Measurements from ENCODE around the gene OR6Y1. TPM values are rescaled to one million over a fixed set of nuclear protein-coding genes. Genes with fewer than 3 reads are reported as not detected.

The OR6Y1 gene
- total RNA-seq, 4 donors from 2014 or later, result not detected

DNA sequence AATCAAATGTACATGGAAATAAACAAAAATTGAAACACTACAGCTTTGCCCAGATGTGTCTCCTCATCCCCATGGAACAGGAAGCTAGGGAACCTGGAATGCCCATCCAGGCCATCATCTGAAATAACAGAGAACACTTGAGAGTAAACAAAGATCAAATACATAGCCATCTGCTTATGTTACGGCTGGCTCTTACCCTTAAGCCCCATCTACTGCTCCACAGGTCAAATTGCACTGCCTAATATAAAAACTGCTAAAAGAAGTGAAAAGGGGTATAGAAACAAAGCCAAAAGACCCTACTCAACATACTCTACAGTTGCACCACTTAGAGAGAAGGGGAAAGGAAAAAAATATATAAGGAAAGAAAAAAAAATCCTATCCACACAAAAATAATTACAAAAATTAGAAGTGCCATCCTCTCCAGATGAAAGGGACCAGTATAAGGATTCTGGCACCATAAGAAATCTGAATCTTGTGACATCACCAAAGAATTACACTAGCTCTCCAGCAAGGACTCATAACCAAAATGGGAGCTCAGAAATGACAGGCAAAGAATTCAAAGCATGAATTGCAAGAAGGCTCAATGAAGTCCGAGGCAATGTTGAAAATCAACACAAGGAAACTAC lies 26.9 kb downstream of the OR6Y1 start:
- H3K9me3 ChIP-seq, result no peaks in the 10 kb centered on the region
- ATAC-seq (no peak), DNase-seq (no peak)
- no peak for TF ChIP-seq CTCF (IDR thresholded peaks at IDR 0.05 in 4 of 5, conservative IDR thresholded peaks at IDR 0.05 in 1 of 5)
- no peak for TF ChIP-seq POLR2A (IDR thresholded peaks at IDR 0.05)
- in situ Hi-C loops (cut with MboI; ENCODE audit: low sequenced_read_pairs in 4 of 4) (no loop called here), intact Hi-C loops (cut with DNase I; ENCODE audit: low total_unique reads) (no loop called here)
- no peaks in the 10 kb centered on the region for H3K27me3 ChIP-seq
- no peak overlapping the region for H3K4me3 ChIP-seq
- H3K4me1 ChIP-seq, result no peaks in the 10 kb centered on the region
- no peak overlapping the region for H3K27ac ChIP-seq
- no peaks in the 10 kb centered on the region for H3K36me3 ChIP-seq

- DNase-seq (no peak), ATAC-seq (no peak)
- Histone ChIP-seq H3K9me3 (no peaks in the 10 kb centered on the region), H3K4me3 (no peak overlapping the region), H3K36me3 (no peaks in the 10 kb centered on the region), H3K27ac (no peak overlapping the region), H3K27me3 (no peaks in the 10 kb centered on the region), H3K4me1 (no peaks in the 10 kb centered on the region)
- intact Hi-C loops (cut with DNase I; ENCODE audit: low total_unique reads) (no loop called here), in situ Hi-C loops (cut with MboI; ENCODE audit: low sequenced_read_pairs in 4 of 4) (no loop called here)
- TF ChIP-seq POLR2A (IDR thresholded peaks at IDR 0.05), result no peak
- no peak for TF ChIP-seq CTCF (IDR thresholded peaks at IDR 0.05 in 4 of 5, conservative IDR thresholded peaks at IDR 0.05 in 1 of 5)
Observed at GRCh38 chr1:158521666-158522058, 32.5 kb downstream of the OR6Y1 start.

GRCh38 chr1:158520955-158521665 lies 33.1 kb downstream of the OR6Y1 start:
- DNase-seq, result no peak
- Histone ChIP-seq H3K4me1 (no peaks in the 10 kb centered on the region), H3K9me3 (no peaks in the 10 kb centered on the region), H3K27me3 (no peaks in the 10 kb centered on the region), H3K36me3 (no peaks in the 10 kb centered on the region), H3K27ac (no peak overlapping the region), H3K4me3 (no peak overlapping the region)
- ATAC-seq, result no peak
- TF ChIP-seq CTCF (IDR thresholded peaks at IDR 0.05 in 4 of 5, conservative IDR thresholded peaks at IDR 0.05 in 1 of 5) (no peak), POLR2A (IDR thresholded peaks at IDR 0.05) (no peak)
- intact Hi-C loops (cut with DNase I; ENCODE audit: low total_unique reads), result no loop called here
- in situ Hi-C loops (cut with MboI; ENCODE audit: low sequenced_read_pairs in 4 of 4), result no loop called here

GRCh38 chr1:158520021-158520420 lies 34.2 kb downstream of the OR6Y1 start:
- H3K27ac ChIP-seq, result no peak overlapping the region
- H3K27me3 ChIP-seq, result no peaks in the 10 kb centered on the region
- no peaks in the 10 kb centered on the region for H3K36me3 ChIP-seq
- TF ChIP-seq CTCF (IDR thresholded peaks at IDR 0.05 in 4 of 5, conservative IDR thresholded peaks at IDR 0.05 in 1 of 5) (no peak), POLR2A (IDR thresholded peaks at IDR 0.05) (no peak)
- in situ Hi-C loops (cut with MboI; ENCODE audit: low sequenced_read_pairs in 4 of 4) (no loop called here), intact Hi-C loops (cut with DNase I; ENCODE audit: low total_unique reads) (no loop called here)
- H3K4me3 ChIP-seq, result no peak overlapping the region
- H3K4me1 ChIP-seq, result no peaks in the 10 kb centered on the region
- no peak for DNase-seq
- ATAC-seq, result no peak
- H3K9me3 ChIP-seq, result no peaks in the 10 kb centered on the region

Data from gastrocnemius medialis (tissue), 4 donors.